Lower lobe of right lung (tissue), 2 donors: ENCODE results near the gene MAD1L1. TPM values are rescaled to one million over a fixed set of nuclear protein-coding genes. Genes with fewer than 3 reads are reported as not detected.

Experiments used
- ATAC-seq, 2 donors: fragments of 200-7000 bp; cut with Tn5 transposase; one replicate each; pipeline ENCODE4 v1.9.1; 2020 to 2022; ENCODE audit warnings: mild to moderate bottlenecking in 2 of 2, moderate library complexity in 2 of 2
- DNase-seq: peaks from one replicate; pipeline ENCODE4 v3.0.0-alpha.2; 2020
- H3K27ac ChIP-seq: fragments of 200-600 bp; one replicate; pipeline ENCODE4 v1.8.0; 2022
- H3K27me3 ChIP-seq: fragments of 200-600 bp; one replicate; pipeline ENCODE4 v1.8.0; 2022; ENCODE audit warnings: low read depth
- H3K36me3 ChIP-seq: fragments of 200-600 bp; one replicate; pipeline ENCODE4 v1.8.0; 2022; ENCODE audit warnings: mild to moderate bottlenecking
- H3K4me1 ChIP-seq: fragments of 200-600 bp; one replicate; pipeline ENCODE4 v1.8.0; 2022
- H3K4me3 ChIP-seq: fragments of 200-600 bp; one replicate; pipeline ENCODE4 v1.8.0; 2022; ENCODE audit warnings: mild to moderate bottlenecking
- H3K9me3 ChIP-seq: fragments of 200-600 bp; one replicate; pipeline ENCODE4 v1.8.0; 2022
- CTCF ChIP-seq: fragments of 200-600 bp; IDR thresholded peaks from one replicate; pipeline ENCODE4 v1.8.0; 2022; ENCODE audit warnings: antibody characterized with exemption, mild to moderate bottlenecking
- intact Hi-C: fragments of 100-400 bp; cut with DNase I; formaldehyde crosslinking; loops from one replicate; pipeline ENCODE4 v1.11.0; 2022
- total RNA-seq: library from RNA; stranded (reverse); fragmentation: NEBNext Ultra II Directional; extraction: Animal tissue kit (Norgen Biotek cat#: 25700); gene quantifications from one replicate; pipeline ENCODE4 v1.2.1, GENCODE V29; 2021
- donor health status: DM: no; HTN: yes; CAD: no; lungs with severe emphysema.

The MAD1L1 gene
- total RNA-seq, 1 donor from 2014 or later: 44.5 TPM

GRCh38 chr7:2254429-2255144, 21.8 kb upstream of the MAD1L1 start:
- Histone ChIP-seq H3K36me3 (peaks cover 39% of the 10 kb centered on the region), H3K4me1 (peaks cover 2% of the 10 kb centered on the region), H3K27me3 (no peaks in the 10 kb centered on the region), H3K9me3 (no peaks in the 10 kb centered on the region), H3K4me3 (no peak overlapping the region), H3K27ac (no peak overlapping the region)
- ATAC-seq (no peak), DNase-seq (no peak)
- intact Hi-C loops: no loop called here
- TF ChIP-seq CTCF: no peak

- Histone ChIP-seq H3K4me3 (no peak overlapping the region), H3K36me3 (peaks cover 36% of the 10 kb centered on the region), H3K9me3 (no peaks in the 10 kb centered on the region), H3K27me3 (no peaks in the 10 kb centered on the region), H3K4me1 (peaks cover 11% of the 10 kb centered on the region), H3K27ac (no peak overlapping the region)
- DNase-seq (no peak), ATAC-seq (no peak)
- intact Hi-C loops: no loop called here
- no peak for TF ChIP-seq CTCF
Observed at GRCh38 chr7:2253525-2254244, 20.9 kb upstream of the MAD1L1 start.

GRCh38 chr7:2253021-2253420, 20.3 kb upstream of the MAD1L1 start:
- intact Hi-C loops: no loop called here
- ATAC-seq (peak; percentile 62 to 72), DNase-seq (no peak)
- H3K4me1 ChIP-seq: peaks cover 15% of the 10 kb centered on the region
- no peak overlapping the region for H3K4me3 ChIP-seq
- no peak for TF ChIP-seq CTCF
- H3K9me3 ChIP-seq: no peaks in the 10 kb centered on the region
- H3K36me3 ChIP-seq: peaks cover 34% of the 10 kb centered on the region
- H3K27ac ChIP-seq: no peak overlapping the region
- H3K27me3 ChIP-seq: no peaks in the 10 kb centered on the region

GRCh38 chr7:2251841-2252771, 19.4 kb upstream of the MAD1L1 start:
- H3K9me3 ChIP-seq: no peaks in the 10 kb centered on the region
- intact Hi-C loops: no loop called here
- H3K4me1 ChIP-seq: peaks cover 15% of the 10 kb centered on the region
- H3K4me3 ChIP-seq: no peak overlapping the region
- ATAC-seq (peak; percentile 25 to 48), DNase-seq (no peak)
- H3K36me3 ChIP-seq: peaks cover 29% of the 10 kb centered on the region
- H3K27me3 ChIP-seq: no peaks in the 10 kb centered on the region
- TF ChIP-seq CTCF: no peak
- no peak overlapping the region for H3K27ac ChIP-seq

GRCh38 chr7:2251381-2251780, 18.6 kb upstream of the MAD1L1 start:
- DNase-seq (no peak), ATAC-seq (no peak)
- H3K4me3 ChIP-seq: no peak overlapping the region
- peaks cover 22% of the 10 kb centered on the region for H3K36me3 ChIP-seq
- no peaks in the 10 kb centered on the region for H3K27me3 ChIP-seq
- no peak for TF ChIP-seq CTCF
- intact Hi-C loops: no loop called here
- H3K4me1 ChIP-seq: peaks cover 21% of the 10 kb centered on the region
- no peak overlapping the region for H3K27ac ChIP-seq
- H3K9me3 ChIP-seq: no peaks in the 10 kb centered on the region
